NT2/D1 (cell line): ENCODE data around the gene C6orf15.

Source experiments
- DNase-seq: peaks from one replicate; pipeline ENCODE4 v3.0.0-alpha.2; 2011; ENCODE audit warnings: low read depth, low spot score
- H3K27me3 ChIP-seq: 2 replicates; pipeline ENCODE4 v1.6.0; 2011; ENCODE audit warnings: mild to moderate bottlenecking; ENCODE audit not compliant: insufficient read length, insufficient read depth
- H3K36me3 ChIP-seq: 2 replicates; pipeline ENCODE4 v1.6.1; 2011; ENCODE audit warnings: mild to moderate bottlenecking, low read length, mixed read lengths; ENCODE audit not compliant: insufficient read depth, insufficient read length
- H3K4me1 ChIP-seq: 2 replicates; pipeline ENCODE4 v1.5.1; 2011; ENCODE audit not compliant: insufficient read depth, insufficient read length
- H3K4me3 ChIP-seq: 2 replicates; pipeline ENCODE4 v1.5.1; 2011; ENCODE audit warnings: low read depth; ENCODE audit not compliant: insufficient read length
- H3K9ac ChIP-seq: 2 replicates; pipeline ENCODE4 v1.6.0; 2011; ENCODE audit warnings: low read depth; ENCODE audit not compliant: insufficient read length
- H3K9me3 ChIP-seq: 2 replicates; pipeline ENCODE4 v1.5.1; 2011; ENCODE audit warnings: mild to moderate bottlenecking, low read length; ENCODE audit not compliant: insufficient read depth
- SUZ12 ChIP-seq: IDR thresholded peaks from 2 replicates; pipeline ENCODE4 v1.6.1; 2011; ENCODE audit not compliant: insufficient read length, insufficient read depth; ENCODE audit errors: extremely low read depth
- YY1 ChIP-seq: IDR thresholded peaks from 2 replicates; pipeline ENCODE4 v1.6.1; 2011; ENCODE audit not compliant: insufficient read length, insufficient read depth
- ZNF274 ChIP-seq: IDR thresholded peaks from 2 replicates; pipeline ENCODE4 v1.6.1; 2011; ENCODE audit warnings: mild to moderate bottlenecking, low read depth, low read length

Gene C6orf15

DNA sequence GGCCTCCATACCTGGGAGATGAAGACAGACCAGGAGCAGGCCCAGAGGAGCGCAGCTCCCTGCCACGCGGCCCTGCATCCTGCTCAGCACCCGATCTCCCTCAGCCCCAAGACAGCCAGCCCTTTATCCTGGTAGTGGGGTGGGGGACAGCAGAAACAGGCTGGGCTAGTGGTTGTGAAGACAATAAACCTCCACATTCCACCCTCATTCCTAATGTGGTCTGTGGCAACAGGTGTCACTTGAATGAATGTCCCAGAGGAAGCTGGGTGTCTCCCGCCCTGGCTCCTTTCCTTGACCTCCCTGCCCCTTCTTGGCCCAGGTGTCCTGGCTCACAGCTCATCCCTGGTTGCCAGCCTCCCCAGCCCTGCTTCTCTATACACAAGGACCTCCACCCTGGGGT is at the start of gene C6orf15:
Gene C6orf15, minus strand, starts transcription at position 98 of the 400 bp plus-strand sequence. Its CDS starts 20 bp downstream, at position 78.
- Histone ChIP-seq H3K9ac (no peak within 1 kb of the TSS), H3K4me3 (no peak within 1 kb of the TSS), H3K36me3 (peaks cover 6% of the 10 kb centered on the region), H3K4me1 (peaks cover 18% of the 10 kb centered on the region), H3K27me3 (no peaks in the 10 kb centered on the region), H3K9me3 (no peaks in the 10 kb centered on the region; the same call in 1 of the 2 replicates)
- DNase-seq: no peak
- TF ChIP-seq SUZ12 (no peak), YY1 (no peak), ZNF274 (no peak)

DNA sequence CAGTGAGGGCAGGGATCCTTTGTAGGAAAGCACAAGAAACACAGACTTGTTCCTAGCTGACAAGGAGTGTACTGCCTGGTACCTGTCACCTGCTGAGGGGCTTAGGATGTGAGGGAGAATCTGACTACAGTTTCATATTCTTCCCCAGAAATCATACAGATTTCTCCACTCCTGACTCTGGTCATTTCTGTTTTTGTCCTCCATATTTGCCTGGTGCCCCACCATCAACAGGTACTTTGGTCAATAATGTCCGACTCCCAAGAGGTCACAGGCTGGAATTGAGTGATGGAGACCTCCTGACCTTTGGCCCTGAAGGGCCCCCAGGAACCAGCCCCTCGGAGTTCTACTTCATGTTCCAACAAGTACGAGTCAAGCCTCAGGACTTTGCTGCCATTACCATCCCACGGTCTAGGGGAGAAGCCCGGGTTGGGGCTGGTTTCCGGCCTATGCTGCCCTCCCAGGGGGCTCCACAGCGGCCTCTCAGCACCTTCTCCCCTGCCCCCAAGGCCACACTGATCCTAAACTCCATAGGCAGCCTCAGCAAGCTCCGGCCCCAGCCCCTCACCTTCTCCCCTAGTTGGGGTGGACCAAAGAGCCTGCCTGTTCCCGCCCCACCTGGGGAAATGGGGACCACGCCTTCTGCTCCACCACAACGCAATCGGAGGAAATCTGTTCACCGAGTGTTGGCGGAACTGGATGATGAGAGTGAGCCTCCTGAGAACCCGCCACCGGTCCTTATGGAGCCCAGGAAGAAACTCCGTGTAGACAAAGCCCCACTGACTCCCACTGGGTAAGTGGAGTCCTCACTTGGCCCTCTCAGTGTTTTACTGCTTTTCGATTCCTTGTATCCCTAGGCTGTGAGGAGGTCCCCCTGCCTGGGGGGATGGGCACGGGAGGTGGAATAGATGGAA is 49.1 kb upstream of the C6orf15 start:
- Histone ChIP-seq H3K4me1 (peaks cover 7% of the 10 kb centered on the region), H3K9me3 (no peaks in the 10 kb centered on the region), H3K9ac (no peak overlapping the region), H3K4me3 (no peak overlapping the region), H3K36me3 (peaks cover 49% of the 10 kb centered on the region), H3K27me3 (no peaks in the 10 kb centered on the region)
- no peak for DNase-seq
- TF ChIP-seq ZNF274: no peak
- TF ChIP-seq SUZ12: no peak
- no peak for TF ChIP-seq YY1

DNA sequence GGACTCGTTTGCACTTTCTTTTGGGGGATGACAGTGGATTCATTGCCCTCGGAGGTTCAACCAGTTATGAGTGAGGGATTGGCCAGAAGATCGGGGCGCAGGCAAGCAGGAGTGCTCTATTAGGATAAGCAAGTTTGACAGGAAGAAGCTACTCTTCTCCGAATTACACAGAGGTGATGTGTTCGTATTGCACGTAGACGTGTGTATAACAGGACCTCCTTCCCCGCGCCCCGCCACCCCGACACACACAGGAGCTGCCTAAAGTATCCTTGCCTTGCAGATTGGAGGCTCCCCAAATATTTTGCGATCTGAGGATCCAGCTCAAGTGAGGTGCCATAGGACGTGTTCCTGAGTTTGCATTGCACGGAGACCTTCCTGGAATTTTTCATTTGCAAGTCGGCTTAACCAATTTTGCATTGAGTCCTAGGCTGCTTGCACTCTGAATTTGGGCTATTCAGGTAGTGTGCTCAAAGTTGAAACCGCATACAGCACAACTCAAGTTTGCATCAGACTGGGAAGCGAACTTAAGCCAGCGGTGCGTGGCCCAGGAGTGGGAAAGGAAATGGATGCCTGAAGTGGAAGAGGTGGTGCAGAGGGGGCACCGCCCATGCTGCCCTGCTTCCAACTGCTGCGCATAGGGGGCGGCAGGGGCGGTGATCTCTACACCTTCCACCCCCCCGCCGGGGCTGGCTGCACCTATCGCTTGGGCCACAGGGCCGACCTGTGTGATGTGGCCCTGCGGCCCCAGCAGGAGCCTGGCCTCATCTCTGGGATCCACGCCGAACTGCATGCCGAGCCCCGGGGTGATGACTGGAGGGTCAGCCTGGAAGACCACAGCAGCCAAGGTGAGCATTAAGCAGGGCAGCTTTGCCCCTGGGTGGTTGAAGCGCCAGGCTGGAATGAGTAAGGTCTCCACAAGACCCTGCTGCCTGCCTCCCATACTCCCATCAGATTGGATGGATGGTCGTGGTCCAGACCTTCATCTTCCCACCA is 46.8 kb upstream of the C6orf15 start:
- no peak for DNase-seq
- Histone ChIP-seq H3K36me3 (peaks cover 52% of the 10 kb centered on the region), H3K9me3 (no peaks in the 10 kb centered on the region), H3K4me3 (peak overlapping the region; percentile 62), H3K27me3 (no peaks in the 10 kb centered on the region), H3K9ac (peak overlapping the region; percentile 81), H3K4me1 (peaks cover 4% of the 10 kb centered on the region)
- no peak for TF ChIP-seq SUZ12

DNA sequence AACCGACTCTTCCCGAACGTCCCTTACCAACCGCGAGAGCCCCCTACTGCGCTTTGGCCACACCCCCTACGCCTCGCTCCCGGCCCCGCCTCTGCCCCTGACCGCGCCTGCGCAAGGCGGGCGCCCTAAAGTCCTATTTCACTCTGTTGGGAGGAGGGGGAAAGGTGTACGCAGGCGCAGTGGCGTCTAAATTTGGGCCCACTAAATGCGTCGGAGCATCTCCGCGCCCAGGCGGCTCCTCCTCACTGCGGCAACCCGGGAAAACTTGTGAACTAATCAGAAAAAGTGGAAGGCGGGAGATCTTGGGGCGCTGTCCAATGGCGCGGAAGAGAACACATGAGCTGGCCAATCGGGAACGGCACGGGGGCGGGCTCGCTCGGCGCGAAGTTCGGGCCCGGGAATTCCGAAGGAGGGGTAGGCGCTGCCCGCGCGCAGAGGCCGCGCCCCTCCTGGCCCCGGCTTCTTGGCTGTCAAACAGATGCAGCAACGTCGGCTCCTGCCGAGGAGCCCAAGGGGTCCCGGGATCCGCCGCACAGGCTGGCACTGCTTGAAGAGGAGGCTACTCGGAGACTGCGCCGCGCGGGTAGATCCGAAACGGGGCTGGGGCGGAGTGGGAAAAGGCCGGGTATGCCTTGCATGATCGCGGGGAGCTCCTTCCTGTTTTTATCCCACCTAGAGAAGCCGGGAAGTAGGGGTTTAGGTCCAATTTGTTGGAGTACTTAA is 45.9 kb upstream of the C6orf15 start, which contains the start of gene TCF19:
Gene TCF19, plus strand, starts transcription at position 450 of the 723 bp plus-strand sequence. CDS start 881 bp downstream, outside the sequence.
- peaks cover 4% of the 10 kb centered on the region for H3K4me1 ChIP-seq
- peaks cover 51% of the 10 kb centered on the region for H3K36me3 ChIP-seq
- peak; percentile 95 for DNase-seq

DNA sequence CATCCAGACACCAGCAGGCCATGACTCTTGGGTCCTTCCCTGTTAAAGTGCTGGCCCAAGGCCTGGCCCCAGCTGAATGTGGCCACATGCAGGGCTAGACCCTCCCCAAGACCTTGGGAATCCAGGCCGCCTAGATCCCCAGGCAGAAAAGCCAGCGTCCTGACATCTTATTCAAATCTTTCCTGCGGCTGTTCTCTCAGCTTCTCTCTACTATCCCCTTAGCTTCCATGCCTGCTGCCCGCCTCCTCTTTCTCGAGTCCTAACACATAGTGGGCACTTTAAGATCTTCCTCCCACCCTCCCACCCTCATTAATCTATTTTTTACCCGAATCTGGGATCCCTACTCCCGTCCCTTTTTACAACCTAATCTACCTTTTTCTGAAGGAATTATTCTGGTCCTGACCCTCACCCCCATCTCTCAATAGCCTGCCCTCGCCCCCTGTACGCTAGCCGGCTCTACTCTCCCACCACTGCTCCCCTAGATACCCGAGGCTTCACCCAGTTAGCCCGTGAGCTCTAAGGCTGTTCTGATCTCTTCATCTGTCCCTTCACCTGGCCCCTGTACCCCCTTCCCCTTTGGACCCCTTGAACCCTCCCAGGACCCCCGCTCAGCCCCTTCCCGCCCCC is 45.3 kb upstream of the C6orf15 start, which contains the start of gene CCHCR1:
Gene CCHCR1, minus strand, starts transcription at position 290 of the 627 bp plus-strand sequence. Its CDS starts 202 bp downstream, at position 88.
- no peaks in the 10 kb centered on the region for H3K27me3 ChIP-seq
- peak within 1 kb of the TSS; percentile 93 for H3K9ac ChIP-seq
- H3K4me3 ChIP-seq: peak within 1 kb of the TSS; percentile 62
- H3K36me3 ChIP-seq: peaks cover 48% of the 10 kb centered on the region
- DNase-seq: no peak
- peaks cover 4% of the 10 kb centered on the region for H3K4me1 ChIP-seq
- TF ChIP-seq YY1 (no peak), SUZ12 (no peak), ZNF274 (no peak)
- H3K9me3 ChIP-seq: no peaks in the 10 kb centered on the region

More for the DNA sequence above, 45.9 kb upstream of the C6orf15 start, which contains the start of gene TCF19:
- peak within 1 kb of the TSS; percentile 62 for H3K4me3 ChIP-seq
- TF ChIP-seq YY1: no peak
- no peak for TF ChIP-seq SUZ12
- no peak for TF ChIP-seq ZNF274
- peak within 1 kb of the TSS; percentile 93 for H3K9ac ChIP-seq
- no peaks in the 10 kb centered on the region for H3K9me3 ChIP-seq
- no peaks in the 10 kb centered on the region for H3K27me3 ChIP-seq

DNA sequence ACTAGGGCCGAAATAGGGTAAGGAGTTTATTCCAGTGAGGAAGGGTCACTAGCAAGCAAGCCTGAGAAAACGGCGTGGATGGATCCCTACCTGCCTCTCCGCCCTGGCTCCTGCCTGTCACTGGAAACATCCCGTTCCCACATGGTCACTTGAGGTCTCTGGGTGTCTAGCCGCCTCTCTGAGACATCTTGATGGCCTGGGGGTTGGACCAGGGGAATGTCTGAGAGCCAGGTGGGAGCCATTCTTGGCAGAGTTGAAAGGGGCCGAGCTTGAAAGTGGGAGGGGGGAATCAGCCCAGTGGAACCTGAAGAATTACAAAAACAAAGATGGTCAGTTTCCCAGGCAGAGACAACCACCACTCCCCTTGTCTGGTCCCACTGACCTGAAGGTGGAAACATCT is 44.3 kb upstream of the C6orf15 start:
- H3K9ac ChIP-seq: no peak overlapping the region
- no peak overlapping the region for H3K4me3 ChIP-seq
- no peak for TF ChIP-seq YY1
- no peak for TF ChIP-seq SUZ12
- TF ChIP-seq ZNF274: no peak

More for the DNA sequence above, 44.3 kb upstream of the C6orf15 start:
- Histone ChIP-seq H3K36me3 (peaks cover 40% of the 10 kb centered on the region), H3K4me1 (peaks cover 2% of the 10 kb centered on the region), H3K27me3 (no peaks in the 10 kb centered on the region), H3K9me3 (no peaks in the 10 kb centered on the region)
- no peak for DNase-seq
